Osteoblast (primary cell): ENCODE measurements around the gene KBTBD13. TPM values are rescaled to one million over a fixed set of nuclear protein-coding genes. Genes with fewer than 3 reads are reported as not detected.

Experiments used
- DNase-seq: peaks from one replicate; pipeline ENCODE4 v3.0.0; 2011; ENCODE audit warnings: low spot score, mixed read lengths; ENCODE audit not compliant: insufficient read length; ENCODE audit errors: missing footprints
- H2AFZ ChIP-seq: 2 replicates; pipeline ENCODE4 v1.6.0; 2011; ENCODE audit warnings: mild to moderate bottlenecking, low read length
- H3K27ac ChIP-seq: 2 replicates; pipeline ENCODE4 v1.5.1; 2011; ENCODE audit warnings: mild to moderate bottlenecking, low read depth, low read length, moderate library complexity
- H3K27me3 ChIP-seq: 2 replicates; pipeline ENCODE4 v1.6.0; 2012; ENCODE audit warnings: mild to moderate bottlenecking, control low read depth, inconsistent platforms, low read length, moderate library complexity; ENCODE audit not compliant: insufficient read depth
- H3K36me3 ChIP-seq: 2 replicates; pipeline ENCODE4 v1.5.1; 2011; ENCODE audit warnings: mild to moderate bottlenecking, low read length, control low read depth, moderate library complexity; ENCODE audit not compliant: insufficient read depth
- H3K4me1 ChIP-seq: 2 replicates; pipeline ENCODE4 v1.5.1; 2011; ENCODE audit warnings: mild to moderate bottlenecking, low read length, control low read depth, moderate library complexity; ENCODE audit not compliant: insufficient read depth
- H3K4me2 ChIP-seq: 2 replicates; pipeline ENCODE4 v1.6.0; 2011; ENCODE audit warnings: mild to moderate bottlenecking, low read length; ENCODE audit not compliant: insufficient read depth
- H3K4me3 ChIP-seq: fragments of 200-600 bp; sonication (generic); 3 replicates; pipeline ENCODE4 v1.5.1; 2012; ENCODE audit warnings: mild to moderate bottlenecking, low read length, inconsistent platforms; ENCODE audit not compliant: insufficient read depth
- H3K79me2 ChIP-seq: 2 replicates; pipeline ENCODE4 v1.6.0; 2012; ENCODE audit warnings: mild to moderate bottlenecking, low read length, control low read depth, inconsistent platforms; ENCODE audit not compliant: insufficient read depth
- H3K9me3 ChIP-seq: 2 replicates; pipeline ENCODE4 v1.5.1; 2011; ENCODE audit warnings: low read depth, low read length, control low read depth
- H4K20me1 ChIP-seq: 2 replicates; pipeline ENCODE4 v1.6.0; 2012; ENCODE audit warnings: mild to moderate bottlenecking, low read length, control low read depth; ENCODE audit not compliant: insufficient read depth
- CTCF ChIP-seq: IDR thresholded peaks from 2 replicates; pipeline ENCODE4 v1.5.1; 2011; ENCODE audit warnings: mild to moderate bottlenecking, low read depth, low read length, moderate library complexity; ENCODE audit errors: extremely low read depth
- total RNA-seq: library from RNA; depleted of rRNA; stranded (reverse); fragments of >200 nt; gene quantifications from 2 replicates; pipeline ENCODE4 v1.2.3, GENCODE V29; 2012

Gene KBTBD13
- total RNA-seq, 1 donor, result not detected

- Histone ChIP-seq H3K79me2 (peaks cover 7% of the 10 kb centered on the region), H3K36me3 (no peaks in the 10 kb centered on the region), H3K4me3 (no peak overlapping the region), H3K4me1 (peaks cover 3% of the 10 kb centered on the region), H4K20me1 (no peaks in the 10 kb centered on the region), H3K9me3 (no peaks in the 10 kb centered on the region), H3K27ac (no peak overlapping the region), H3K27me3 (no peaks in the 10 kb centered on the region), H3K4me2 (peak overlapping the region; percentile 34), H2AFZ (peak overlapping the region; percentile 14)
- peak; percentile 71 for TF ChIP-seq CTCF
- DNase-seq, result peak; percentile 82
Measured at GRCh38 chr15:65033659-65034269, 42.8 kb upstream of the KBTBD13 start.

DNA sequence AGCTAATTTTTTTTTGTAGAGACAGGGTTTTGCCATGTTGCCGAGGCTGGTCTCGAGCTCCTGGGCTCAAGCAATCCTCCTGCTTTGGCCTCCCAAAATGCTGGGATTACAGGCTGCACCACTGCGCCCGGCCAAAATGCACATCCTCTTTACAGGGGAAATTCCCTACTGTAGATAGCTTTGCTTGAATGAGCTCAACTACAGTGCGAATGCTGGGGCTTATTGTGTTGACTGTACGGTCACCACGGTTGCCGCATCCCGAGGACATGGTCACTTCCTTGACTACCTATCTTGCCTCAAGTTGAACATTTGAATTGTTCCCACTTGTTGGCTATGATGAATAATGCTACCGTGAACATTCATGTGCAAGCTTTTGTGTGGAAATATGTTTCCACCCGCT is 41.8 kb upstream of the KBTBD13 start:
- Histone ChIP-seq H3K4me1 (peaks cover 3% of the 10 kb centered on the region), H3K79me2 (no peaks in the 10 kb centered on the region), H2AFZ (no peak overlapping the region), H3K27me3 (no peaks in the 10 kb centered on the region), H3K27ac (no peak overlapping the region), H3K36me3 (no peaks in the 10 kb centered on the region), H3K9me3 (no peaks in the 10 kb centered on the region), H3K4me3 (no peak overlapping the region), H3K4me2 (no peak overlapping the region), H4K20me1 (no peaks in the 10 kb centered on the region)
- TF ChIP-seq CTCF, result no peak
- DNase-seq, result no peak

DNA sequence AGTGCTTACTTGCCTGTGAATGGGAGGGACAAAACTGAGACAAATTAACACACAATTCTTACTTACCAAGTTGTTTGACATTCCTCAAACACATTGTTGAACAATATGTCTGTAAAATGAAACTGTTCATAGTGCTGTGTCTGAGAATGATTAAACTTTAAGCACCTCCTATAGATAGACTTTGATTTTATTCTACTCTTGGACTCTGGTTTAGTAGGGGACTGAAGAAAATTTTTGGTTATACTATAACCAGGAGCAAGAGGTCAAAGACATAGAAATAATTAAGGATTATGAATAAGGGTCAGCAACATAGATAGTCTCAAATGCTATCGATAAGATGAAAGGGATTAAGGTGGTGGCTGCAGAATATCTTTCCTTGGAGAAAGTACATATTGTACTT is 39.2 kb upstream of the KBTBD13 start:
- H3K36me3 ChIP-seq, result no peaks in the 10 kb centered on the region
- H3K4me2 ChIP-seq, result no peak overlapping the region
- H3K27me3 ChIP-seq, result no peaks in the 10 kb centered on the region
- H3K27ac ChIP-seq, result no peak overlapping the region
- no peaks in the 10 kb centered on the region for H4K20me1 ChIP-seq
- H3K79me2 ChIP-seq, result no peaks in the 10 kb centered on the region
- no peaks in the 10 kb centered on the region for H3K9me3 ChIP-seq
- H2AFZ ChIP-seq, result no peak overlapping the region
- peaks cover 3% of the 10 kb centered on the region for H3K4me1 ChIP-seq
- DNase-seq, result no peak
- no peak for TF ChIP-seq CTCF
- H3K4me3 ChIP-seq, result no peak overlapping the region

GRCh38 chr15:65038428-65038827 is 38.1 kb upstream of the KBTBD13 start:
- no peak for DNase-seq
- H3K27me3 ChIP-seq, result no peaks in the 10 kb centered on the region
- no peaks in the 10 kb centered on the region for H3K9me3 ChIP-seq
- no peak overlapping the region for H3K4me2 ChIP-seq
- peaks cover 5% of the 10 kb centered on the region for H3K4me1 ChIP-seq
- H3K4me3 ChIP-seq, result no peak overlapping the region
- H3K36me3 ChIP-seq, result no peaks in the 10 kb centered on the region
- no peak for TF ChIP-seq CTCF
- H3K79me2 ChIP-seq, result no peaks in the 10 kb centered on the region
- H3K27ac ChIP-seq, result no peak overlapping the region
- H4K20me1 ChIP-seq, result no peaks in the 10 kb centered on the region
- H2AFZ ChIP-seq, result no peak overlapping the region
